GM19035 (cell line): ENCODE data around the gene CCDC12.
"Not testable (repeated sequence)": the region's sequence is repeated elsewhere in the genome, so short reads cannot be mapped to it uniquely, and the experiment has no call there.

Experiments
- ATAC-seq: cut with Tn5 transposase; IDR thresholded peaks from one replicate; pipeline ENCODE4 v1.9.1; 2021; ENCODE audit not compliant: unreplicated experiment

CCDC12 gene

DNA sequence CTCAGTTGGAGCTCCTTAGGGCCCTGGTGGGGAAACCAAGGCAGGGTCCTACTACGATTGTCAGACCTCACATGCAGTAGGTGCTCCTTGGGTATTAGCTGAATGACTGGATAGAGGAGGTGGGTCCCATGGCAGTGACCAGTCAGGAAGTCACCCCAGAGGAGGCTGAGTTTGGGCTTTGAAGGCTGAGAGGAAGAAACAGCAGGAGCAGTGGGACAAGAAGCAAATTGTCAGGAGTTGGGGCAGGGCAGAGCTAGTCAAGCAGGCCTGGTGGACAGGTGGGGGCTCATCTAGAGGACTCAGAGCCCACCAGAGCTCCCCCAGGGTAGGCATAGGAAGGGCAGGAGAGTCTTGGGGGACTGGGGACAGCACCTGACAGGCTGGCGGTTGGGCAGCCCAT lies 6.0 kb upstream of the CCDC12 start:
- no peak for ATAC-seq

DNA sequence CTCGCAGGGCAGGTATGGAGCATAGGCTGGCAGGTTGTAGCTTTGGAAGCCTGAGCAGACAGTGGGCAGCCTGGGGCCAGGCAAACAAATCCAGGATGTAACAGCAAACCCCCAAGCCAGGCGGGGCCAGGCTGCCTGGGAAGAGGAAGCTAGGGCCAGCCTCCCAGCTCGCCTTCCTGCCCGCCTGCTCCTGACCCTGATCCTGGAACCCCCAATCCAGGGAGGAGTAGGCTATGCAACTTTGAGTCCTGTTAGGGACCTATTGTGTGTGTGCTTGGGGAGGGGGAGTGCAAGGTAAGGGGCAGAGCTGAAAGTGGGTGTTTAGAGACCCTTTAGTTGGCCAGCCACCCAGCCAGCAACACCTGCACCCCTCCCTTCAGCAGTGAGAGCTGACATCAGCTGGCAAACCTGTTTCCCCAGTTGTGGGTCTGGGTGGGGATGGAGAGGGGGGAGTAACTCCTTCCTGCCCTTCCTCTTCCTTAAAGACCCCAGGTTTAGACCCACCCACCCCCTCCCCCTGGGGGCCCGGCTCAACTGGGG lies 5.5 kb upstream of the CCDC12 start:
- ATAC-seq, result no peak

DNA sequence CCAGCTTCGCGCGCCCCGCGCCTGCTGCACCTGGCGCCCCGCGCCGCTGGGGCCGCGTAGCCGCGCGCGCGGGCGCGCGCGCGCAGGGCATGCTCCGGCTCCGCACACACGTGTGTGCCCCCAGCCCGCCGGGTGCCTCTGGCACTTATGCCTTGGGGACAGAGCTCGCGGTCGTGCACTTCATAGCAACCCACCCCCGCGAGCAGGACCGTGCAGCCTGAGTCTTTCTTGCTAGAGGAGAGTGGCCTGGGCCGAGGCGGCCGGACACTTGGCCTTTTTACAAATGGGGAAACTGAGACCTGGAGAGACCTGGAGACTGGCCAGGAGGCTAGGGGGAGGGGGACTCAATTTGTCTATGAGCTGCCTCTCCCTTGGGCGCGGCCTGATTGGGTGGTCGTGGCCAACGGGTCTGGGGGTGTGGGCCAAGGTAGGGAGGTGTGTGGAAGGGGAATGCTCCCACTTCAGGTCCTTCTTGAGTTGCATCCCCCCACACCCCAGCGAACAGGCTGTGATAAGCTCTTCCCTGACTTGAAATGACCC lies 3.5 kb upstream of the CCDC12 start:
- ATAC-seq, result peak; percentile 7

DNA sequence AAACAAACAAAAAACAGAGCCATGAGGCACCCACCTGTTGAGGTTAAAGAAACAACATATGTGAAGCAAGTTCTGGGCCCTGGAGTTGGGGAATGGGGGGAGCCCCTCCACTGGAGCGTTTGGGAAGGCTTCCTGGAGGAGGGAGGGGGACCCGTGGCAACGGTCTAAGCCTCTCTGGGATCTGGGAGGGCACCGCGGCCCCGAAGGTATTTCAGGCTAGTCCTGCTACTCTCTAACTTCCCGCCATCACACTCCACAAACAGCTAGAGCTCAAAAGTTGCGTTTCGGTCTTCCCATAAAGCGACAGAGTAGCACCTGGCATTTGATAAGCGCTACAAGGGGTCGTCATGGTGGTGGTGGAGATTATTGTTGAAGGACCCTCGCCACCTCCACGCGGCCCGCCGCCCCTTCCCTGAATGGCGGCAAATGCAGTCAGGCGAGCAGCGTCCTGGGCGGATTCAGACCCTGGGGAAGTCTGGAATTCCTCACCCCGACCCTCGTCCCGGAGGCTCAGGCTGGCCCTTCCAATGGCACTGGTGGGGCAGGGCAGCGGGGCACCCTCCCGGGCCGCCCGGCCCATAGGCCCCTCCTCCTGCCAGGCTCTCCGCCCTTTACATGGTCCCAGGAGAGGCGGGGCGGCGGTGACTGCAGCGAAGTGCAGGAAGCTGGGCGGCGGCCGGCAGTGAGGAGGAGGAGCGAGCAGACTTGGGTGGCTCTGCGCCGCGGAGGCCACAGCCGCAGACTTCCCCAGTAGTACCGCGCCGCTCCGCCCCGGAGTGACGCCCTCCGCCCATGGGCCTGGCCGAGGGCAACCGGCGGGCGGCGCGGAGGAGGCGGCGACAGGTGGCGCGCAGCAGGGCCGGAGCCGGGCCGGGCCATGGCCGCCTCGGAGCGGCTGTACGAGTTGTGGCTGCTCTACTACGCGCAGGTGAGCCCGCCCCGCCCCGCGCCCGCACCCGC lies 2.7 kb upstream of the CCDC12 start, which contains the start of gene NBEAL2:
Gene NBEAL2 (plus strand): TSS at position 682 of the 960 bp plus-strand sequence. CDS start 196 bp downstream, at position 878.
- peak; percentile 68 for ATAC-seq

DNA sequence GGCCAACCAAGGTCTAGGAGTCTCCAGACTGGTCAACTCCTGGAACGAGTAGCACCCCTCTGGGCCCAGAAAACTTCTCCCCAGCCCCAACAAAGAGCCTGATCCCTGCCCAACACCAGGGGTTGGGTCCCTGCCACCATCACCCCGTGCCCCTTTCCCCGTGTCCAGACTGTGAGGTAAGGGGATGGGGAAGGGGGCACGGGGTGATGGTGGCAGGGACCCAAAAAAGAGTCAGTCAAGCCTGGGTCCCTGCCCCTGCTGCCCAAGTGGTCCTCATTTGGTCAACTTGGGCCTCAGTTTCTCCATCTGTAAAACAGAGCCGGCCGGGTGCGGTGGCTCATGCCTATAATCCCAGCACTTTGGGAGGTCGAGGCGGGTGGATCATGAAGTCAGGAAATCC lies 1.8 kb upstream of the CCDC12 start:
- ATAC-seq, result no peak

DNA sequence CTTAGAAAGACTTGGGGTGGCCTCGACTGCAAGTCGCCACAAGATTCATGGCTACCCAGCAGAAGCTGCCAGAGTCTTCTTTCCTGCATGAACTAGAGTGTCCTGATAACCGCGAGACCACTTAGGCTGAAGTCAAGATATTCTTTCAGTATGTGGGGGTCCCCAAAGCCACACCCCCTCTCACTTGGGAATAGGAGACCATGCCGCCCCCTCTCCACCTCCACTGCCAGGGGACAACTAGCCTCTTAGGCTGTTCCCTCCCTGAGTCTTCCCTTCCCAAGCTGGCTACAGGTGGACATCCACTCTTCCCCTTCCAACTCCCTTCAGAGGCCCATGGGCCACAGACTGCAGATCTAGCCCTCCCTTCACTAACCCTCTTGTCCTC lies 1.3 kb upstream of the CCDC12 start:
- no peak for ATAC-seq

DNA sequence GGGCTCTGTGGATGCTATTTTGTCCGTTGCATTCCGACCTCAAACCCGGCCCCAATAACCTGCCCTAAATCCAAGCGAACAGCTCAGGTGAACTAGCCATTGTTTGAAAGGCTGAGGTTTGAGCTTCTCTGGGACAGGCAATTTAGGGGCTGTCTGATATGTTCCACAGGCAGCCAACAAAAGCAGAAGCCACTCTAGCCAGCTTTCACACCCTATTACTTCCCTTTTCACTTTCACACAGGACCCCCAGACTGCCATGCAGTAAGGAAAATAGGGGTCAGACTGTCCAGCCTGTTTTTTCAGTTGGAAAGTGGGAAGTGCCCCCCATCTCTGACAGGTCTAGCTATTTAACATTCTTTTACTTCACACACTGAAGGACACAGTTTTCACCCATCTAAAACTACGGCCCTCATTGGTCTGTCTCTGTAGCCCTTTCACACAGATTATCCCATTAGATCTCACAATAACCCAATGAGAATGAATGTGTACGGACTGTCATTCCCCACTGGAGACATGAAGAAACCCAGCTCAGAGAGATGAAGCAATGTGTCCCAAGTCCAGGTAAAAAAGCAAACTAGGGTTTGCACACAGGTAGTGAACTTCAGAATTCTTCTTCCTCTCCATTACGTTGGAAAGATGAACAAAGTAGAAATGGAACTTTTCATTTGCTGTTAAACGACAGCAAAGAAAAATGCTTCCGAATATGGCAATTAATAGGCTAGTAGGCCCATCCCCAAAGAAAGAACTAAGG lies 1.9 kb downstream of the CCDC12 start:
- no peak for ATAC-seq

DNA sequence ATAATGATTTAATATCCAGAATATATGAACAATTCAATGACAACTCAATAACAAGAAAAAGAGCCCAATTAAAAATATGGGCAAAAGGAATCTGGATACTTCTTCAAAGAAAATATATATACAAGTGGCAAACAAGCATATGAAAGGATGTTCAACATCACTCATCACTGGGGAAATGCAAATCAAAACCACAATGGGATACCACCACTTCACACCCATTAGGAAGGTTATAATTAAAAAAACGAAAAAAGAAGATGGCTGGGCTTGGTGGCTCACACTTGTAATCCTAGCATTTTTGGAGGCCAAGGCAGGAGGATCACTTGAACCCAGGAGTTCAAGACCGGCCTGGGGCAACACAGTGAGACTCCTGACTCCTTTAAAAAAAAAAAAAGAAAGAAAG lies 4.1 kb downstream of the CCDC12 start:
- ATAC-seq, result no peak

DNA sequence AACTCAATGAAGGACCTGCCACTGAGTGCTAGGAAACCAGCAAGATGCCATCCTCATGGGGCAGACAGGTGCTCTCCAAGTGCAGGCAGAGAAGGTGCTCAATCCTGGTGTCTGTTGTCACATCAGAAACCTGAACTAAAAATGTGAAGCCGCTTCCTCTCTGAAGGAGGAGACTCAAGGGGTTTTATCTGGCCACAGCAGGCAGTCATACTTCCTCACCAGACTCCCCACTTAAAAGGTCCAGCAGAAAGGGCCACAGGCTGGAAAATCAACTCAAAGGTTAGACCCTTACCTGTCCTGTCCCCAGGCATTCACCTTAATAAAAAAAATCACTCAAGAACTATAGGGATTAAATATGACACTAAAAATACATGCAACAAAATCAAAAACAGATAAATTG lies 4.8 kb downstream of the CCDC12 start:
- ATAC-seq, result no peak

DNA sequence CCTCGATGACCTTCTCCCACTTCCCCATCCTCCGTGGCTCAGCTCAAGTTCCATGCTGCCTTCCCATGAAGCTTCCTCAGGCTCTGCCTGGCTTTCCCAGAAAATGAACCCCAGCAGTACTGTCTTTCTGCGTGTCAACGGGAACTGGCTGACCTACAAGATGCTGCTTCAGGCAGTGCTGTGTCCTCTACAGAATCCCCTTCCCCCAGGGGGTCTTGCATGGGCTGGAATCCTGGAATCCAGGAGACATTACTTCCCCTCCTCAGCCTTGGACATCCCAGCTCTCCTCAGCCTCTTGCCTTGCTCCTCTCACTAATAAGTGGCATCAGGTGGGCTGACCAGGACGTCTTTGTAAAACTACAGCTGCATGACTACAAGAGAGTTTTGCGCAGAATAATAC lies 5.4 kb downstream of the CCDC12 start:
- no peak for ATAC-seq

DNA sequence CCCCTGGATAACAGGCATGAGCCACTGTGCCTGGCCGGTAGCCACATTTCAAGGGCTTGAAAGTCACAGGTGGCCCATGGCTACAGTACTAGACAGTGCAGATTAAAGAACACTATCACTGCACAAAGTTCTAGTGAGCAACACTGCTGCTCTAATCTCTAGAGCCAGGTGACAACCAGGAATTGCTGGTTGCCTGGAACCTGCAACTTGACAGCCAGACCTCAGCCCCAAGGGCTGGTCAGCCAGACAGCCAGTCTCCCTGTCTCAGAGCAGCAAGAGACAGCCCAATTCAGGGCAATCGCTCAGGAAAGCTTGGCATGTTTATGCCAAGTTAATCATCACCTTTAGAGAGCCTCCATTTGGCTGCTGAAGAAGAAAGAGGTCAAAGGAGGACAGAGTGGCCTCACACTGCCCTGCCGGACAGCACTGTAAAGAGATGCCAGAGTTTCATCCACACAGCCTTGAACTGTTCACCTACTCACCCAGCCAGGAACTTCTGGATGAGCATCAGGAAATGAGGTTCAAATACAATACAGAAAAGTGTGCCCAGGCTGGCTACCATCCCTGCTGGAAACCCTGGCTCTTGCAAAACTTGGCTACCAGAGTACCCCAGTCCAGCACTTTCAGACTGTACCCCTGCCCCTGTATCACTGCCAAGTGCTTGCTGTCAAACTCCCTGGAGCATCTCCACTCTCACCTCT lies 6.0 kb downstream of the CCDC12 start:
- ATAC-seq, result no peak

DNA sequence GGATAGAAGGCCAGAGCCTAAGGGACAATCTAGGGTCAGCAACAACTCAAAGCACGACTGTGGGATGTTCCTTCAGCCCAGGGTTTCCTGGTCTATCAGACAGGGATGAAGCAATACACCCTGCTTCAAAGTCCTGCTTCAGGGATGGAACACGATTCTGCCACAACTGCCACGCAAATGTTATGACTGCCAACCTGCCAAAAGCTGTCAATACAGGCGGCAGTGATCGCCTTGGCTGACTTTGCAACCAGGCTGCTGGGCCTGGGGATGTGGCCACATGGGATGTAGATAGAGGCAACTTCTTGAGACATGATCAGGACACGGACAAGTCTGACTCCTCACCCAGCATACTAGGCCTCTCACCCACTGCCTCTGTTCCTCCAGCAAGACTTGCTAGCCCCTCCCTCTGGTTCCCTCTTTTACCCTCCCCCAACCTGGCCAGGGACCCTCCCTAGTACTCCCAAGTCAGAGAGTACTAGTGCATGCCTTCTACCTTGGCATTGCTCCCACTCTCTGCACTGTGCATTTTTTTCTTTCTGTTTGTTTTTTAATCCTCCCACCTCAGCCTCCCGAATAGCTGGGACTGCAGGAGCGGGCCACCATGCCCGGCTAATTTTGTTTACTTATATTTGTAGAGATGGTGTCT lies 7.6 kb downstream of the CCDC12 start:
- no peak for ATAC-seq

DNA sequence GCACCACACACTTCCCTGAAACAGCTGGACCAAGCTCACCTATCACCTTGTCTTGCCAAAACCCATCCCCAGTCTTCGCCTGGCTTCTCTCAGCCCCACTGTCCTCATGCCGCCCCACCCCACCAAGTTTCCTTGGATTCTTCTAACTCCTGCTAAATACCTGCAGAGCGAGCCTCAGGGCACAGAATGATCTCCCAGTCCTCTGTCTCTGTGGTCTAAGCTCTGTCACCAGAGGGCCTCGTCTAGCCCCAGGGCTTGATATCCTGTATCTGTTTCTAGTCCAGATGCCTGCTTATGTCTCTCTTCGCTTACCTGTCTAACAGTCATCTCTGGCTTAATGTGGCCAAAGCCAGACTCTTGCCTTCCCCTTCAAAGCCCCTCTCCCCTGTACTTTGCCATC lies 9.7 kb downstream of the CCDC12 start:
- no peak for ATAC-seq

DNA sequence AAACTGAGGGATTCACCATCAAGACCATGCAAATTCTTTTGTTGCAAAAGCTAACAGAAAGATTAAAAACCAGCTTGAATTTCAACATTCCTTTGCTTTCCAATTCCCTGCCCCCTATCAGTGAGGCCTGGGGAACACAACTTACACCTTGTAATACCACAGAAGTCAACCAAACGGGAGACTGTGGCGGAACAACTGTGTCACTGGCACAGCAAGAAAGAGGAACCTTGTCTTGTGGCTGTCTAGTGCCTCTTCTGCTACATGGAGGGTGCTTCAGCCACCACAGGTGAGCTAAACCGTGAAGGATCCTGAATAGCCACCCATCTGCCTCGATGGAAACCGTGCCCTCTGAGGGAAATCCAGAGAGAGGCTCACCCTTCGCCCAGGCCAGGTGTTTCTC lies 11.4 kb downstream of the CCDC12 start:
- ATAC-seq, result no peak

DNA sequence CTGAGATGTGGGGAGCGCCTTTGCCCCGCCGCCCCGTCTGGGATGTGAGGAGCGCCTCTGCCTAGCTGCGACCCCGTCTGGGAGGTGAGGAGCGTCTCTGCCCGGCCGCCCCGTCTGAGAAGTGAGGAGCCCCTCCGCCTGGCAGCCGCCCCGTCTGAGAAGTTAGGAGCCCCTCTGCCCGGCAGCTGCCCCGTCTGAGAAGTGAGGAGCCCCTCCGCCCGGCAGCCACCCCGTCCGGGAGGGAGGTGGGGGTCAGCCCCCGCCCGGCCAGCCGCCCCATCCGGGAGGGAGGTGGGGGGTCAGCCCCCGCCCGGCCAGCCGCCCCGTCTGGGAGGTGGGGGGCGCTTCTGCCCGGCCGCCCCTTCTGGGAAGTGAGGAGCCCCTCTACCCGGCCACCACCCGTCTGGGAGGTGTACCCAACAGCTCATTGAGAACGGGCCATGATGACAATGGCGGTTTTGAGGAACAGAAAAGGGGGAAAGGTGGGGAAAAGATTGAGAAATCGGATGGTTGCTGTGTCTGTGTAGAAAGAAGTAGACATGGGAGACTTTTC lies 12.4 kb downstream of the CCDC12 start:
- not testable (repeated sequence) for ATAC-seq

DNA sequence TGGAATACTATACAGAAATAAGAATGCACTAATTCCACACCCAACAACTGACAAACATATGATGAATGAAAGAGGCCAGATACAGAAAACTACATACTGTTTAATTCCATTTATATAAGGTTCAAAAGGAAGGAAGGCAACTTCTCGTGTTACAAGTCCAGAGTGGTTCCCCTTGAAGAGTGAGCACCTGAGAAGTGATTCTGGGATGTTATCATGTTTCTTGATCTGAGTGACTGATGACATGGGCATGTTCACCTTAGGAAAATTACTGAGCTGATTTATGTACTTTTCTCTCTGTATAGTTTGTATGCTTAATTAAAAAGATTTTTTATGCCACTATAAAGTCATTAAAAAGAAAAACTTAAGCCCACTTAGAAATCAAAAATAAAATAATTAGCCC lies 13.6 kb downstream of the CCDC12 start:
- ATAC-seq, result no peak

DNA sequence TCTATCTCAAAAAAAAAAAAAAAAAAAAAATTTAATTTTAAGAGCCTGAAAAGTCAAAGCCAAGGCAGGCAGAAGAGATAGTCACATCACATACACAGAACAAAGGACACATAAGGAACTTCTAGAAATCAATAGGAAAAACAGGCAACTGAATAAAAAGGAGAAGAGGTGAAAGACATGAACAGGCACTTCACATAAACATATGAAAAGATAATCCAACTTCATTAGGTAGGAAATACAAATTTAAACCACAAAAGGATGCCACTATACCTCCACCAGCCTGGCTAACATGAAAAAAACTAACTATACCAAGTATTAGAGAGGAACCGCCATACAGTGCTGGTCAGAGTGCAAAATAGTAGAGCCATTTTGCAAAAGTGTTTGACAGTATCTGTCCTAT lies 14.1 kb downstream of the CCDC12 start:
- no peak for ATAC-seq

DNA sequence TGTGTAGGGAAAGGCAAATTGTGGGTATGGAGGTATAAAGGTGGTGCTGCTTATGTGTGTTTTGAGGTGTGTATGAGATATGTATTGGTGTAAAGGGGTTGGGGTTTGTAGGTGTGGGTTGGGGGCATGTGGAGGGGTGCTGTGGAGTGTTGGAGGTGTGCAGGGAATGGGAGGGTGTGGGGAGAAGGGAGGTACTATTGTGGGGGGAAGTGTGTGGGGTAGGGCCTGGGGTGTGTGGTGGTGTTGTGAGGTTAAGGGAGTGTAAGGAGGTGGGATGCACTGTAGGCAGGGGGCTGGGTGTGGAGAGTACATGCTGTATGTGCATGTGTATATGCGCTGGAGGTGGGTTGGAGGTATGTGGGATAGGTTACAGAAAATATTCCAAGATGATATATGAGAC lies 15.7 kb downstream of the CCDC12 start:
- no peak for ATAC-seq

DNA sequence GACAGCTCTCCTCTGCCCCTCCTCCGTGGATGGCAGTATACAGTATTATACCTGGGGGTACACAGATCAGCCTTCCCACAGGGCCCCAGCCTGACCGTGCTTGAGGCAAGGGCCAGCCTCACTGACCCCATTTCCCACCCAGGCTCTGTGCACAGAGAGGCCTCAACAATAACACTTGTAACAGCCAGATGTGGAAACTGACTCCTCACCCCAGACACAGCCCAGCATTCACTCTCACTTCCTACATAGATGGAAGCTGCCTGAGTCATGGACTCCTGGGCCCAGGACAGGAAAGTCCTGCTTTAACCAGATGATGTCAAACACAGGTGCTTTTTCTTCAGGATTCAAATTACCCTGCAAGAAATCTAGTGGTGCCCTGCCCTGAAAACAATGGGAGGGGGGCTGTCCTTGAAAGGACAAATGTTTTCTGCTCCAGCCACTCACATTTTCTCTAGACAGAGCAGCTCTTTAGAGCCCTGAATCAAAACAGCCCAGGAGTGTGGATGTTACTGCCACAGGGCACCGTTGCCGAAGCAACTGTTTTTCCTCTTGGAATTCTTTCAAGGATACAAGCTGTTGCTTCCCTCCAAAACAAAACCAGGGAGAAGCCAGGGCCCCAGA lies 16.4 kb downstream of the CCDC12 start:
- ATAC-seq, result no peak

DNA sequence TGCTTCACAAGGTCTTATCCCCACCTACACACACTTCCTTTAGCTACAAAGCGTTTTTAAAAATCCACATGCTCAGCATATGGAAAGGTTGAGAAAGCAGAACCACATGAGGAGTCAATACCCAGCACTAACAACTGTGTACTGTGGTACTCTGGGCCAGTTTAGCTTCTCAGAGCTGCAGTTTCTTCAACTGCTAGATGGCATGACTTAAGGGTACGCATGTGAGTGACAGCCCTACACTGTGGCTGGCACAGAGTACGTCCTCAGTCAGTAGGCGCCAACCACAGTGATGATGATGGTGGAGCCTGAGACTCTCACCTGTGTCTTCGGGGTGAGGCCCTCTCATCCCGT lies 17.4 kb downstream of the CCDC12 start:
- no peak for ATAC-seq
